GM21717 (cell line): Measurements from ENCODE around the gene TBCC.
A peak's percentile ranks its signal among the peaks of the same experiment; 100 is the strongest.

Source experiments
- ATAC-seq: cut with Tn5 transposase; IDR thresholded peaks from one replicate; pipeline ENCODE4 v1.9.1; 2021; ENCODE audit warnings: mild to moderate bottlenecking, moderate library complexity; ENCODE audit not compliant: unreplicated experiment

Gene TBCC

DNA sequence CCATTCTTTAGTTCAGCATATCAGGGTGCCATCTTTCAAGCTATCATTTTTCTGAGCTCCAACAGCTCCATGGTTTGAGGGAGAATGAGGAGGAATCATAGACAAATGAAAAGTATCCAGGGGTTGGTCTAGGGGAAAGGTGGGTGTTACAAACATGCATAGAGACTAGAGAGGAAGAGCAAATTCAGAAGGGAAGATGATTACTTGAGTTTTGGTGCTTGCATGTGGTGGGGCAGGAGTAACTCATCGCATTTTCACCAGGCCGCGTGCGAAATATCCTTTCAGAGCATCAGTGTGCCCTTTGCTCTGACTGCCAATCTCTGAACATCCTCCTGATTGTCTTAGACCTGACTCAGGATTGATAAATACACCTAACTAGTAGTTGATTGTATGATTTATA is 28.3 kb upstream of the TBCC start:
- no peak for ATAC-seq

DNA sequence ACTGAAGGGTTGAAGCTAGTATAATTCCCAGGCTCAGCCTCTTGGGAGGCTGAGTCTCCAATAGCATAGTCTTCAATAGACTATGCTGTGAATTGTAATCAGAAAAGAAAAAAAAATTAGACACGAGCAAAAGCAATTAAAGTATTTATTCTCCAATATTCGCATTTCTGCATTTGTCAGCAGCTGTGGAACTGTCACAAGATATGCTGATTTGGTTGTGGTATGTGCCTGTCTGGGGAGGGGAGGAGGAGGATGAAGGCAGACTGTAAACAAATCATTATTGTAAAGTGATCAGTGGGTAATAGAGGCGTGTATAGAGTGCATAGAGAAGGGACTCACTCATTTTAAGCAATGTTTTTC is 25.8 kb upstream of the TBCC start:
- no peak for ATAC-seq

DNA sequence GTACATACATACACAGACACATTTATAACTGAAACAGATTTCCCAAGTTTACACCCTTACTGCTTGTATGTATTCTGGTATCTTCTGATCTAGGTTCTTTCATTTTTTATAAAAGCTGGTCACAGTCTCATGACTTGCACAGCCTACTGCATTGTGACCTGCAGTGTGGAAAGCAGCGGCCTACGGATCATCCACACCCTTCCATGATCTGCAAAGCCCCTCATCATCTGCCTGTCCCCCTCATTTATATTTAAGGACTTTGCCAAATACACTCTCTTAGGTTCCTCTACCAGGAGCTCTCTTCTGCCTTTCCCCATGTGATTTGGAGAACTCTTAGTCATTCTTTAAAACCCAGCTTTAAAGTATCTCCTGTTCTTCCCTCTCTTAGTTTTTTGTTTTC is 23.9 kb upstream of the TBCC start:
- ATAC-seq: no peak

DNA sequence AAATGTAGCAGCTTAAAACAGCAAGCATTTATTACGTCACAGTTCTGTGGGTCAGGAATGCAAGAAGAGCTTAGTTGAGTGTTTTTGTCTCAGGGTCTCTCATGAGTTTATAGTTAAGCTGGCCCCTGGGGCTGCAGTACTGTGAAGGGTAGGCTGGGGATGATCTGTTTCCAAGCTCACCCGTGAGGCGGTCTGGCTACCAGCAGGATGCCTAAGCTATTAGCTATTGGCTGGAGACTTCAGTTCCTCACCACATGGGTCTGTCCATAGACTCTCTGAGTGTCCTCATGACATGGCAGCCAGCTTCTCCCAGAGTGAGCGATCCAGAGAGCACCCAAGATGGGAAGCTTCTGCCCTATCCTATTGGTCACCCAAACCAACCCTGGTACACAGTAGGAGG is 23.1 kb upstream of the TBCC start:
- no peak for ATAC-seq

DNA sequence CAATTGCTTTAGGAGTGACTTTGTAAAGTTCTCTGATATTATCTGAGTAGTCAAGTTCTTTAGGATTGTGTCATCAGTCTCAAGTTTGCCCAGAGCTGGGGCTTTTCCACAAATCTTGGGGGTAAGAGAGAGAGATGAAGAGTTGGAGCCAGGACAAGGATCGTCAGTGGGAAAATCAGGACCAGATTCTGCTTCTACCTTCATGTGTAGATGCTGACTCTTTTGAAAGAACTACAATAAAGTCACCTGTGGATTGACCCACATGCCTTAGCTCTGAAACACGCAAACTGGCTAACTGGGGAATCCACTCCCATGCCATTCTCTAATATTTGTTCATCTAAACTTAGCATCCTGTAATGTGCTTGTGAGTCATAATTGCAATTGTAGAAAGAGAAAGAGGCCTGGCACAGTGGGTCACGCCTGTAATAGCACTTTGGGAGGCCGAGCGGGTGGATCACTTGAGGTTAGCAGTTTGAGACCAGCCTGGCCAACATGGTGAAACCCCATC is 20.3 kb upstream of the TBCC start:
- no peak for ATAC-seq

DNA sequence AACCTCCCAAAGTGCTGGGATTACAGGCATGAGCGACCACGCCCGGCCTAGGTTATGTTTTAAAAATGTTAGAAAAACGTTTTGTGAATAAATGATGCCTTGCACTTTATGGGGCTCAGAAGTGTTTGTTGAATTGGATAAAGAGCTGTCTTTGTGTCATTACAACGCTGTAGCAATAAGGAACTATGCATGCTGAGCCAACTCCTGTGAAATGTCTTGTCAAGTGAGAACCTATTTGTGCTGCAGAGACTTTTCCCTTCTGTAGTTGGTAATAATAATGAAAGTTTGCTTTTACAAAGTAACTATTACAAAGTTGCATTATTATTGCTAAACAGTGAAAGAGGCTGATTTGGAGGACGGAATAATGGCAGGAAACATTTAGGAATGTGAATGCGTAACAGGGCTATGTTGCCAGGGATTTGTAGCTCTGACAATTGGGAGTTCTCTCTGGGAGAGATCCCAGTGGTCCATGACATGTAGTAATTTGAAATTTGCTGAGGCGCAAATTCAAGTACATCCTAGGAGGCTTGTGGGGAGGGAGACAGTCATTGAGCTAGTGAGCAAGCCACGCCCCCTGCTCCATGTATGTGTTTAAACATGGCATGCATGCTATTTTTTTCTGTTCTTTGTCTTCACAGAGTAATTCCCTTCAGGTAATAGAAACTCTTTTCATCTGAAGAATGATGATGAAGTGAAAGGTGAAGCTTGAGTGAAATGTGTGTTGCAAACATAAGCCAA is 19.2 kb upstream of the TBCC start:
- ATAC-seq: no peak

DNA sequence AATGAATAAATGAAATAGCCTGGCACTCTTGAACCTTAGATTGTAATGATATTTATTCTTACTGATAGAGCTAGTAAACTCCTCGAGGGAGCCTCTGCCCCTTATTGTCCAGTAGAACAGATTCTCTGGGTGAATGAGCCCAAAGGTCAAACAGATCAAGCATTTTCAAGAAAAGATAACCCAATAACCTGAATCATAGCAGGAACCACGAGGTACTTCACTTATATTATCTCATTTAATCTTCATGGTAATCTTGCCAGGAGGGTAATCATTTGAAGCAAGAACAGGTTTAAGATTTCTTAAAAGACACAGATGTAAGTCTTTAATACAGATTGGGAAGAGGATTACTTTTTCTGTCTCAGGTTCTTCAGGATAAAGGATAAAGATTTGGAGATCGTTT is 17.0 kb upstream of the TBCC start:
- no peak for ATAC-seq

DNA sequence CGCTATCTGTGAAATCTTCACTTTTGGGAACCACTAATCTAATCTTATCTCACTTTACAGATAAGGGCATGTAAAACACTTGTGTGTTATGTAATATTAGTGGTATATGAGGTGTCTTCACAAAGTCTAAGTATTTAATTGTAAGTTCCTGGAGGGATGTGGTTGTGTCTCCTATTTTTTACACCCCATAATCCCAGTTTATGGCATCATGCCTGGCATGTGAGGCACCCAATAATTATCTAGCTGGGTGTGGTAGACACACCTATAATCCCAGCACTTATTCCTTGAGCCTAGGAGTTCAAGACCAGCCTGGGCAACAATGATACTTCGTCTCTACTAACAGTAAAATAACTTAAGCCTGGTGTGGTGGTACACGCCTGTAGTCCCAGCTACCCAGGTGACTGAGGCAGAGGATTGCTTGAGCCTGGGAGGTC is 16.5 kb upstream of the TBCC start:
- no peak for ATAC-seq

DNA sequence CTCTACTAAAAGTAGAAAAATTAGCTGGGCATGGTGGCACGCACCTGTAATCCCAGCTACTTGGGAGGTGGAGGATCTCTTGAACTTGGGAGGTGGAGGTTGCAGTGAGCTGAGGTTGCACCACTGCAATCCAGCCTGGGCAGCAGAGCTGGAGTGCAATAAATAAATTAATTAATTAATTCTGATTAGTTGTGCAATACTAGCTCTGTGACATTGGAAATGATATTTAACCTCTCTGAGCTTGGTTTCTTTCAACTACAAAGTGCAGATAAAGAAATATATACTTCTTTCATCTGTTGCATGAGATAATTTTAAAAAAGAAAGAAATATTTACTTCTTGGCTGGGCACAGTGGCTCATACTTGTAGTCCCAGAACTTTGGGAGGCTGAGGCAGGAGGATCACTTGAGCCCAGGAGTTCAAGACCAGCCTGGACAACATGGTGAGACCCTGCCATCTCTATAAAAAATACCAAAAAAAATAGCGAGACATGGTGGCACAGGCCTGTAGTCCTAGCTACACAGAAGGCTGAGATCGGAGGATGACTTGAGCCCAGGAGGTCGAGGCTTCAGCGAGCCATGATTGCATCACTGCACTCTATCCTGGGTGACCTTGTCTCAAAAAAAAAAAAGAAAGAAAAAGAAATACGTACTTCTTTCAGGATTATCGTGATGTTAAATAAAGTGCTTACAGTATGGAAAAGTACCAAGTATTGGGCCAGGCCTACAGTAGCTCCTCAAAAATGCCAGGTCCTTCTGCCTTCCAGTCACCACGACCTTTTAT is 15.6 kb upstream of the TBCC start:
- ATAC-seq: no peak

DNA sequence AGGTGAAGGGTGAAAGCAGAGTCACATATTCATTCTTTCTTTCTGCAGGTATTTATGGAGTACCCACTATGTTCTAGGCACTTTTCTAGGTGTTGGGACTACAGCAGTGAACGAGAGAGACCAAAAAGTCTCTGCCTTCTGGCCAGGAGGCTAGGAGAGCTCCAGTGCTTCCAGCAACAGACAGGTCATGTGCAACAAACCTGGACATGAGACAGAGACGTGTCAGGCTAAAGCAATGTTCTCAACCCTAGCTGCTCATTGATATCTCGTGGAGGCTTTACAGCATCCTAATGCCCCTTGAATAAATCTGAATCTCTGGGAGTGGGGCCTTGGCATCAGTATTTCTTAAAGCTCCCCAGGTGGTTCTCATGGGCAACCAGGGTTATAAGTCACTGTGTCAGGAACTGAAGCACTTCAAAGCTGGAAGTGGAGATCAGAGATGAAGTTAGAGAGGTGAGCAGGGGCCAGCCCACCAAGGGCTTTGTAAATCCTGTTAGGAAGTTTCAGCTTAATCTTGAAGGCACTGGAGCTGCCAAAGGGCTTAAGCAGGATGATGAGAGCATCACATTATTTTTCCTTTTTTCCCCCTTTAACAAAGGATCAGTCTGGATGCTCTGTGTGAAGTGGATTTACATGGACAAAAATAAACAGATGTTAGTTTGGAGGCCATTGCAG is 13.0 kb upstream of the TBCC start:
- ATAC-seq: no peak

DNA sequence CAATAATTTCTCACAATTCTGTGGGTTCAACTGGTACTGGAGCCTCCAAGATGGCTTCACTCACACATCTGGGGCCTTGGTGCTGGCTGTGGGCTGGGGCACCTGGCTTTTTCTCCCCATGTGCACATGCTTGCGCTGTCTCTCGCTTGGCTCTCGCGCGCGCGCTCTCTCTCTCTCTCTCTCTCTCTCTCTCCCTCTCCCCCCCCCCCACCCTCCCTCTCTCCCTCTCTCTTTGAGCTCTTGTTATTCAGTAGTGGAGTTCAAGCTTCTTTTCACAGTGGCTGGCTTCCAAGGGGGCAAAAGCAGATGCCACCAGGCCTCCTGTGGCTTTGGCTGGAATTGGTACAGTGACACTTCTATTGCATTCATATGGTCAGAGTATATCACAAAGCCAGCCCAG is 10.8 kb upstream of the TBCC start:
- no peak for ATAC-seq

DNA sequence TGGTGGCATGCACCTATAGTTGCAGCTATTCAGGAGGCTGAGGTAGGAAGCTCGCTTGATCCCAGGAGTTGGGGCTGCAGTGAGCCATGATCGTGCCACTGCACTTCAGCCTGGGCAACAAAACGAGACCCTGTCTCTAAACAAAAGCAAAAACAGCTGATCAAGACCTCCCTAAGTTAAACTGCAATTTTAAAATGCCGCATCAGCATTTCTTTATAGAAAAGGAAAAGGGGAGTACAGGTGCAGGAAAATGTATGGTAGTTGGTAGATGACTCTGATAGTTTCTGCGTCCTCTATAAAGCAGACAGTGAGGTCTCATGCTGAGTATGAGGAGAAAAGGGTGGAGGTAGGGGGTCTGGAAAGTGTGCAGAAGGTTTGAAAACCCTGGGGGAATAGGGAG is 8.9 kb upstream of the TBCC start:
- ATAC-seq: no peak

DNA sequence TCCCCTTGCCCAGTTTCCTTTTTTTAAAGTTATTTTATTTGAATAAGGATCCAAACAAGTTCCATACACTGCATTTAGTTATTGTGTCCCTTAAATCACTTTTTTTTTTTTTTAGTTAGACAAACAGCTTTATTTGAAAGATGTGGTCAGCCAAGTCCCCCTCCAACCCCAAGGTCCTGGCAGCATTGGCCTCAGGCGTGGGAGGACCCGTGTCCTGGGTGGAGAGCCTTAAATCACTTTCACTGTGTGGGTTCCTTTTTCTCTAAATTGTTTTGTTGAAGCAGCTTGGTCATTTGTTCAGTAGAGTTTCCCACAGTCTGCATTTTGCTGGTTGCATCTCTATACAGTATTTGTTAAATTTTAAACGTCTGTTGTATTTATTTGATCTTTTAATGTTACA is 5.2 kb upstream of the TBCC start:
- ATAC-seq: no peak

DNA sequence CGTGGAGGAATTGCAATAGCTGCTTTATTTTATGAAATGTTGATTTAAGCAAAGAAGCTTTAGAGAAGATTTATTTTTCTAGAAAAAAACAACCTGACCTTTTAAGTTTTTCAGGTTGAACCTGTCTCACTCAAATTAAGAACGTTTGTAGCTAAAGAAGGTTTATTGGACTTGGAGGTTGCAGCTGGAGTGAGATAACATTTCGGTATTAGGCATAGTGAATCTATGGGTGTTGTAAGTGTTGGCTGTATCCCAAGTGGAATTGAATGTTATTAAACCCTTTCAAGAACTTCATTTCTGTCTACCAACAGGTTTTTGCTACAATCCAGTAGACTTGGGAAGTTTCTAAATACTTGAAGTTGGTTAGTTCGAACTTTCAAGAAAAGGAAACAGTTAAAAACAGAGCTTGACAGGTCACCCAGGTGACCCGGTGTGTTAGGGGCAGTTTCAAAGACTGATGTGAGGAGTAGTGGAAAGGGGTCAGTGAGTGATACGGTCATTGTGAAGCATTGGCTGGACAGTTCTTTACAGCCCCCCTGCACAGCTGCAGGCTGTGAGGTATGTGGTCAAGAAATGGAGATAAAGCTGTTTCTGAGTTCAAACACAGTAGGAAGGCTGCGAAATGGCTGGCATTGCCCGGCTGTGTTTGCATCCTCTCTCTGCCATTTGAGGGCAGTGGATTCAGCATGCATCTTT is 2.4 kb upstream of the TBCC start:
- ATAC-seq: no peak

DNA sequence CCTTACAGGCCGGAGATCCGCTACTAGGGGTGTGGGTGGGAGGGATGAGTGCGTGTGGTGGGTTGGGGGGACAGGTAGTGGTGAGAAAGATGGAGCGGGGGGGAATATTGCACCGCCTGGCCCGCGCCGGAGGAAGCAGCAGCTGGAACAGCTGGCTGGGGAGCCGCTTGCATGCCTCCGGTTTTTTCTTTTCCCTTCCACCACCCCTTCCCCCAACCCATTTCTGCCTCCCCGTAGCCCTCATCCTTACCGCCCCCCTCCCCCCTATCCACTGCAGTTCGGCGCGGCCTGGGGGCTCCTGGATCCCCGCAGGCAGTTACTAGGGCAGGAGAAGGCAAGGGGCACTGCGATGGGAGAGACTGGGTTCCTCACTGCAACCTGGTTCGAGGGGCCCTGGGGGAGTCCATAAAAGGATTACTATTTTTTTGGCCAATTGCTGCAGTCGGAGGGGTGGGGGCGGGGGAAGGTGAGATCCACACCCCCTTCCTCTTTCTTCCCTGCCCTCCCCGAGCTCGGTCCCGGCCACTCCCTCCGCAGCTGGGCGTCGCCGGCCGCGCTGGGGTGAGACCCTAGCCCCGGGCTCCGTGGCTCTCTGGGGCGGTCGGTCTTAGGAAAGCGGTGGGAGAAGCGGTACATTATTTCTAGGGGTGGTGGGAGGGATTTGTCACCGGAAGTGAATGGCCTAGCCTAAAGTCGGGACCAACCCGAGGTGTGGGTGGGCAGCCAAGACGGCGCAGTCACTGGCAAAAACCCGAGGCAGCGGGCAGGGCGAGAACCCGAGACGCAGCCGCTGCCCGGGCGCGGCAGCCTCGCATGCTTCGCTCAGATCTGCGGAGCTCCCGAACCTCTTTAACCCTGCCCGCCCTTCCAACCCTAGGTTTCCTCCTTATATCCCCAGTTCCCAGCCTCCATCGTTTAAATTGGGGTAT is 824 bp upstream of the TBCC start:
- peak; percentile 65 for ATAC-seq

DNA sequence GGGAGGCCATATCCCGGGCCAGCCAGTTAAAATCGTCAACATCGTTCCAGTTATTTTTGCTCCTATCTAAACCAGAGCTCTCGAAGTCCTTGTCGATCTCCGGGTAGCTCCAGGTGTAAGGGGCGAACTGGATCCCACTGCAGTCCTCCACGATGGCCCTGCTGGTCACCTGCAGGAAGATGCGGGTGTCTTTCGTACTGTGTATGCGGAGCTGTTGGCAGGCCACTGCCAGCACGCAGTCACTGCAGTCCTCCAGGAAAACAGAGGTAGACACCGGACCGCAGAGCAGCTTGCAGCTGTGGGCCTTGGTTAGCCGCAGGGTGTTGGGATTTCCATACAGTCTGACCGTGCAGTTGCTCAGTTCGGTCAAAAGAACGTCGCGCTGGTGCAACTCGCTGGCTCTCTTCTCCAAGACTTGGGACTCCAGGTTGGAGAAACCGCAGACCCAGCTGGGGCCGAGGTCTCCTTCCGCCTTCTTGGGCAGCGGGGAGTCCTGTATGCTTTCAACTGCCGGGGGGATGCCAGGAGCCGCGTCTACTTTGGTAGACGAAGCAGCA is 742 bp downstream of the TBCC start:
- ATAC-seq: peak; percentile 8

DNA sequence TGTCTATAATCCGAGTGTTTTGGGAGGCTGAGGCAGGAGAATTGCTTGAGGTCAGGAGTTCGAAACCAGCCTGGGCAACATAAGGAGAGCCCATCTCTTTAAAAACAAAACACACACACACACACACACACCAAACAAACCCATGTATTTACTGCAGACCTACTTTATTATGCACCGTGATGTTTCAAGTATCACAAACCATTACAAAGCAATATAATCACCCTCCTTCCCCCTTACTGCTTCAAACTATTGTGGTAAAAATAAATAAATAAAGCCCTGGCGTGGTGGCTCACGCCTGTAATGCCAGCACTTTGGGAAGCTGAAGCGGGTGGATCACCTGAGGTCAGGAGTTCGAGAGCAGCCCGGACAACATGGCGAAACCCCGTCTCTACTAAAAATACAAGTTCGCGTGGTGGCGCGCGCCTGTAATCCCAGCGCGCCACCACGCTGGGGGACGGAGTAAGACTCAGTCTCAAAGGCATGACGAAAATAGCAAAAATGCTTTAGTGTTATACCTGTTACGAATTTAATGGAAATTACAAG is 1.5 kb downstream of the TBCC start:
- ATAC-seq: no peak

DNA sequence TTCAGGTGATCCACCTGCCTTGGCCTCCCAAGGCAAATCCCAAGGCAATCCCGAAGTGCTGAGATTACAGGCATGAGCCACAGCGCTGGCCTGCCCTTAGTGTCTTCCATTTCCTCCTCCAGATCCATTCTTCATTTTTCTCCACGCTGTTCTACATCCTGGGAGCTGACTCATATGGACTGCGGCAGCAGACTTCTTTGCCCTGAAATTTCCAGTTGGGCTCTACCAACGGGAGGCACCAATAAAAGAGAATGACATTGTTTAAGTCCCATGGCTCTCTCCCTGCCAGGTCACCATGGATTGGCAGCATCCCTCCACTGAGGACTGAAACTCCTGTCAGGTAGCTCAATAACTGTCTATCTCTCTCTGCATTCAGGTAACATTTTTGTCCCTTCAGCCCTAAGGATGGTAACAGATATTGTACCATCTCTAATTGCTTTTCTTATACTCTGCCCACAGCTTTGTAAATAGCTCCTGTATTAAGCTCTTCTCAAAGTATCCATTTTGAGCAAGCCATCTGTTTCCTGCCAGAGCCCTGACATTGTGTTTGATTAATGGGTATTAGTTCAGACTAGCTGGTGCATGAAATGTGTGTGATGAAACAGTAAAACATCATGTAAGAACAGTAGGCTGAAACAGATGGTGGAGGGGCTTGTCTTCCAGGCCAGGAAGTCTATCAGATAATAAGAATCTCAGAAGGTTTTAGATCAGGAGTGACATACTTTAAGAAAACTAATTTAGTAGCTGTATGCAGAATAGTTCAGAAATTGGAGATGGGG is 3.6 kb downstream of the TBCC start:
- no peak for ATAC-seq

DNA sequence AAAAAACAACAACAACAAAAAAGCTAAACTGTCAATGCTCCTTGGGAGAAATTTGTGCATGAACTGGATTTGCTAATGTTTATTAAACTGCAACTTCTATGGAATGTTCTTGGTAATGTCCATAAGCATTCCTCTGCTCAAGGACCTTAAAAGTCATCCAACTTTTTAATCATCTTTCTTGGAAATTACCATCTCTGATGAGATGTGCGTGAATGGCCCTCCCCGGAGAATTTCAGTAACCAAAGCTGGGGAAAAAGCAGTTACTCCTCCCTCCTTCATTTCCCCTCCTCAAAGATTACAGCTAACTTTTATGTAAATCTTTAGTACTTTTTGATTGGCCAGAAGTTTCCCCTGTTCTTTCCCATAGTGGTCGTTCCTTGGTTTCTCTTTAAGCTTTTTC is 5.2 kb downstream of the TBCC start:
- no peak for ATAC-seq
